Mucosa of descending colon (tissue), 3 donors: ENCODE results near the gene RCAN2. TPM values are rescaled to one million over a fixed set of nuclear protein-coding genes. Genes with fewer than 3 reads are reported as not detected.

Source experiments
- ATAC-seq: fragments of 200-7000 bp; cut with Tn5 transposase; one replicate; pipeline ENCODE4 v1.9.1; 2020; ENCODE audit warnings: mild to moderate bottlenecking, moderate library complexity
- DNase-seq, 3 donors: peaks; one replicate each; pipeline ENCODE4 v3.0.0-alpha.2; 2020
- H3K36me3 ChIP-seq: fragments of 200-600 bp; one replicate; pipeline ENCODE4 v1.8.0; 2021; ENCODE audit warnings: low read depth, mild to moderate bottlenecking
- H3K4me1 ChIP-seq: fragments of 200-600 bp; one replicate; pipeline ENCODE4 v1.8.0; 2021; ENCODE audit warnings: low read depth, mild to moderate bottlenecking
- H3K4me3 ChIP-seq: fragments of 200-600 bp; one replicate; pipeline ENCODE4 v1.8.0; 2021; ENCODE audit warnings: mild to moderate bottlenecking
- H3K9me3 ChIP-seq: fragments of 200-600 bp; one replicate; pipeline ENCODE4 v1.8.0; 2021; ENCODE audit warnings: mild to moderate bottlenecking
- CTCF ChIP-seq: fragments of 200-600 bp; IDR thresholded peaks from one replicate; pipeline ENCODE4 v1.8.0; 2022; ENCODE audit warnings: antibody characterized with exemption, mild to moderate bottlenecking
- intact Hi-C, 2 donors: fragments of 100-400 bp; cut with DNase I in 1 of 2; cut with micrococcal nuclease in 1 of 2; formaldehyde crosslinking; loops; one replicate each; pipeline versions ENCODE4 v1.11.0 to v1.11.1; 2022; cut with DNase I, micrococcal nuclease
- total RNA-seq, 3 donors: library from RNA; stranded (reverse); fragmentation: NEBNext Ultra II Directional in 2 of 3; extraction: Animal tissue kit (Norgen Biotek cat#: 25700) in 2 of 3; gene quantifications; one replicate each; pipeline versions ENCODE4 v1.2.1 to v1.2.4, GENCODE V29; 2021 to 2023
- donor health status: DM: no; HTN: no; CAD: no; lungs with moderate emphysema.
- donor health status: DM: no; HTN: no; CAD: no.
- donor health status: DM: no; HTN: yes; CAD: no.

RCAN2 gene
- total RNA-seq, 3 donors from 2014 or later = 5.1 to 6.6 (median 6.1) TPM

DNA sequence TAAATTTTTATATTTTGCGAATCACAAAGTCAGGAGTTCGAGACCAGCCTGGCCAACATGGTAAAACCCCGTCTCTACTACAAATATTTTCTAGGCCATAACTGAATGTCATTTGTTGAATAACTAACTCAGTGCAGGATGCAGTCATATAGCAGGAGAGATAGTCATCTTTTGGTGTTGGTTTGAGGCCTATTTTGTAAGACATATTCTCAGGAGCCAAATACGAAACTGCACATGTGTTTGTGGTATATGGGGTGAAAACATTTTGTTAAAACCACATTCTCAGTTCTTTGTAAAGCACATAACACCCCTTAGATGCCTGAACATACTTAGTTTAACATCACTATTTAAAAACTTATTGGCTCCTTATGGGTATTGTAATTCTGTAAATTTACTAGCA is 315.8 kb downstream of the RCAN2 start:
- no peak for TF ChIP-seq CTCF
- DNase-seq (no peak), ATAC-seq (no peak)
- no peak overlapping the region for H3K4me3 ChIP-seq
- intact Hi-C loops = no loop called here
- H3K4me1 ChIP-seq = peaks cover 4% of the 10 kb centered on the region
- no peaks in the 10 kb centered on the region for H3K36me3 ChIP-seq
- no peaks in the 10 kb centered on the region for H3K9me3 ChIP-seq

DNA sequence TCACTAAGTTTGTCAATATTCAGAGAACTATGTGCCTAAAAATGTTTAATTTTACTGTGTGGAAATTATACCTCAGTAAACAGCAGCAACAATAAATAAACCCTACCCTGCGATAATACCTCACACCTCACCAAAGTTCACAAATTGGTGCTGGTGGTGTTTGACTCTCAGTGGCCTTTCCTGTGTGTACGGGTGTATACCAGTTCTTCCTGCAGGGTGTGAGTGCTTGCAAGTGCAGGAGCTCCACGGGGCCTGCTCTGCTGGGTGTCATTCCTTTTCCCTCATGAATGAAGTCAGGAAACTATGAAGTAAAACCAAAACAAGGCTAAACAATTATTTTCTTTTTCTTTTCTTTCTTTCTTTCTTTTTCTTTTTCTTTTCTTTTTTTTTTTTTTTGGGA is 316.3 kb downstream of the RCAN2 start:
- intact Hi-C loops = no loop called here
- DNase-seq (no peak), ATAC-seq (no peak)
- H3K4me3 ChIP-seq = no peak overlapping the region
- H3K9me3 ChIP-seq = no peaks in the 10 kb centered on the region
- no peak for TF ChIP-seq CTCF
- H3K4me1 ChIP-seq = peaks cover 4% of the 10 kb centered on the region
- no peaks in the 10 kb centered on the region for H3K36me3 ChIP-seq

- ATAC-seq = no peak
- Histone ChIP-seq H3K36me3 (no peaks in the 10 kb centered on the region), H3K4me1 (peaks cover 4% of the 10 kb centered on the region), H3K4me3 (no peak overlapping the region), H3K9me3 (no peaks in the 10 kb centered on the region)
- no peak for TF ChIP-seq CTCF
- intact Hi-C loops = no loop called here
- no peak for DNase-seq
These were observed 319.1 kb downstream of the RCAN2 start for GRCh38 chr6:46172176-46172575.

Other genes starting within 250 kb of the RCAN2 start
- gene CYP39A1, start 161.4 kb upstream of the RCAN2 start, total RNA-seq = 1 to 10 TPM; 4.1 to 5.3 (median 4.5) TPM
- gene SLC25A27, start 161.5 kb upstream of the RCAN2 start, total RNA-seq = 10 to 100 TPM; 12.8 to 19.5 (median 19.4) TPM
- gene TDRD6, start 196.4 kb upstream of the RCAN2 start, total RNA-seq = 1 to 10 TPM in 1 of 3 donors, under 1 TPM in 2; 0.39 to 1.9 (median 0.52) TPM
- gene PLA2G7, start 243.9 kb upstream of the RCAN2 start, total RNA-seq = 1 to 10 TPM; 2.2 to 3.1 (median 3.0) TPM